GM23338 (cell line): ENCODE data around the gene HSPA14. TPM values are rescaled to one million over a fixed set of nuclear protein-coding genes. Genes with fewer than 3 reads are reported as not detected.

ENCODE experiments used
- ATAC-seq: fragments of 200-7000 bp; cut with Tn5 transposase; 3 replicates; pipeline ENCODE4 v1.9.1; 2020
- DNase-seq: peaks from one replicate; pipeline ENCODE4 v3.0.0-alpha.2; 2015; ENCODE audit warnings: low spot score
- H2AFZ ChIP-seq: fragments of 200-600 bp; sonication (generic); 2 replicates; pipeline ENCODE4 v1.8.0; 2016; ENCODE audit warnings: antibody characterized with exemption, mild to moderate bottlenecking, moderate library complexity
- H3F3A ChIP-seq: fragments of 200-600 bp; sonication (generic); replicated peaks from 2 replicates; pipeline ENCODE4 v1.8.0; 2017; ENCODE audit warnings: antibody characterized with exemption, mixed run types, low read depth
- H3K27ac ChIP-seq: fragments of 200-600 bp; sonication (generic); 2 replicates; pipeline ENCODE4 v1.6.1; 2016; ENCODE audit warnings: low read depth
- H3K27me3 ChIP-seq: fragments of 200-600 bp; sonication (generic); 2 replicates; pipeline ENCODE4 v1.8.0; 2016; ENCODE audit warnings: mild to moderate bottlenecking, mixed run types, moderate library complexity; ENCODE audit not compliant: insufficient read depth
- H3K36me3 ChIP-seq: fragments of 200-600 bp; sonication (generic); 2 replicates; pipeline ENCODE4 v1.8.0; 2016; ENCODE audit warnings: mild to moderate bottlenecking; ENCODE audit not compliant: insufficient read depth
- H3K4me1 ChIP-seq: fragments of 200-600 bp; sonication (generic); 2 replicates; pipeline ENCODE4 v1.8.0; 2016; ENCODE audit warnings: mild to moderate bottlenecking, moderate library complexity; ENCODE audit not compliant: insufficient read depth
- H3K4me2 ChIP-seq: fragments of 200-600 bp; sonication (generic); 2 replicates; pipeline ENCODE4 v1.7.1; 2017; ENCODE audit warnings: mixed run types
- H3K4me3 ChIP-seq: fragments of 200-600 bp; sonication (generic); 2 replicates; pipeline ENCODE4 v1.6.1; 2016; ENCODE audit warnings: mixed run types
- H3K79me2 ChIP-seq: fragments of 200-600 bp; sonication (generic); replicated peaks from 2 replicates; pipeline ENCODE4 v1.8.0; 2017; ENCODE audit warnings: mild to moderate bottlenecking; ENCODE audit not compliant: insufficient read depth
- H3K9me2 ChIP-seq: fragments of 200-600 bp; sonication (generic); 2 replicates; pipeline ENCODE4 v1.8.0; 2017; ENCODE audit not compliant: insufficient read depth
- H4K20me1 ChIP-seq: fragments of 200-600 bp; sonication (generic); replicated peaks from 2 replicates; pipeline ENCODE4 v1.8.0; 2017; ENCODE audit warnings: mild to moderate bottlenecking; ENCODE audit not compliant: insufficient read depth
- H3K27ac Mint-ChIP-seq: 2 replicates; pipeline ENCODE4 v1.8.0; 2020; ENCODE audit warnings: inconsistent platforms, mild to moderate bottlenecking, moderate library complexity, mixed read lengths
- H3K27me3 Mint-ChIP-seq: 3 replicates; pipeline ENCODE4 v1.8.0; 2022; ENCODE audit warnings: low read depth, mild to moderate bottlenecking, moderate library complexity, mixed read lengths, inconsistent platforms; ENCODE audit not compliant: insufficient read depth, poor library complexity
- H3K36me3 Mint-ChIP-seq: 3 replicates; pipeline ENCODE4 v1.8.0; 2021; ENCODE audit warnings: low read depth, mild to moderate bottlenecking, inconsistent platforms, moderate library complexity, mixed read lengths
- H3K4me1 Mint-ChIP-seq: 3 replicates; pipeline ENCODE4 v1.8.0; 2020; ENCODE audit warnings: mild to moderate bottlenecking, inconsistent platforms, mixed read lengths
- H3K4me3 Mint-ChIP-seq: 3 replicates; pipeline ENCODE4 v1.8.0; 2021; ENCODE audit warnings: moderate library complexity, mild to moderate bottlenecking, inconsistent platforms, mixed read lengths
- H3K9me3 Mint-ChIP-seq: 3 replicates; pipeline ENCODE4 v1.8.0; 2020; ENCODE audit warnings: moderate library complexity, mild to moderate bottlenecking, inconsistent platforms, mixed read lengths
- CREB1 ChIP-seq: fragments of 250-450 bp; sonication (Bioruptor Pico); IDR thresholded peaks from 2 replicates; pipeline ENCODE4 v1.5.0; 2020; ENCODE audit warnings: low read depth, mild to moderate bottlenecking, moderate library complexity
- ZNF114 ChIP-seq: fragments of 250-450 bp; sonication (Bioruptor Pico); IDR thresholded peaks from 2 replicates; pipeline ENCODE4 v1.5.0; 2020; ENCODE audit warnings: mild to moderate bottlenecking, moderate library complexity
- ZNF331 ChIP-seq: fragments of 250-450 bp; sonication (Bioruptor Pico); IDR thresholded peaks from 2 replicates; pipeline ENCODE4 v1.5.0; 2020; ENCODE audit warnings: low read depth, mild to moderate bottlenecking, moderate library complexity
- polyA plus RNA-seq: library from polyadenylated mRNA; unstranded; fragments of >200 nt; fragmentation: Nextera tagmentation; extraction: Ambion mirVana; gene quantifications from 2 replicates; pipeline ENCODE4 v1.2.1, GENCODE V29; 2016
- total RNA-seq: library from RNA; depleted of rRNA; stranded (reverse); fragments of >200 nt; shearing (Covaris generic); gene quantifications from 2 replicates; pipeline ENCODE4 v1.2.3, GENCODE V29; 2014
- TF ChIP-seq, protein P1 (sequence below): fragments of 250-450 bp; sonication (Bioruptor Pico); IDR thresholded peaks from 2 replicates; pipeline ENCODE4 v1.5.0; 2020; ENCODE audit warnings: mild to moderate bottlenecking, moderate library complexity
- TF ChIP-seq, protein P2 (sequence below): IDR thresholded peaks from one replicate; pipeline ENCODE4 v1.6.1; 2018; ENCODE audit warnings: antibody characterized with exemption; ENCODE audit not compliant: unreplicated experiment
- TF ChIP-seq, protein P3 (sequence below): IDR thresholded peaks from 2 replicates; pipeline ENCODE4 v1.6.1; 2016; ENCODE audit warnings: antibody characterized with exemption

Gene HSPA14
- total and polyA plus RNA-seq, 2 experiments from 2014 or later = 32.4 to 46.5 TPM

DNA sequence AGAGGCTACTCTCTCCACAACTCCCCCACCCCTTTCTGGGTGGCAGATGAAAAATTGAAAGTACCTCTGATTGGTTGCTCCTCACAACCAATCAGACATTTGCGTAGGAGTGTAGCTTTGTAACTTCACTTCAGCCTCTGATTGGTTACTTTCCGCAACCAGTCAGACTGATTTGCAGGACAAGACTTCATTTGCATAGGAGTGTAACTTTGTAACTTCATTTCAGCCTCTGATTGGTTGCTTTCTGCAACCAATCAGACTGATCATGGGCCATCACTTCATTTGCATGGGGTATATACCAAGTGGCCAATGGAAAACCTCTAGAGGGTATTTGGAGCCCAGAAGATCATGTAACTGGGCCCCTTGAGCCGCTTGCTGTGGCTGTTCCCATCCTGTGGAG is 25.8 kb upstream of the HSPA14 start (continued):
- TF ChIP-seq, protein P1, sequence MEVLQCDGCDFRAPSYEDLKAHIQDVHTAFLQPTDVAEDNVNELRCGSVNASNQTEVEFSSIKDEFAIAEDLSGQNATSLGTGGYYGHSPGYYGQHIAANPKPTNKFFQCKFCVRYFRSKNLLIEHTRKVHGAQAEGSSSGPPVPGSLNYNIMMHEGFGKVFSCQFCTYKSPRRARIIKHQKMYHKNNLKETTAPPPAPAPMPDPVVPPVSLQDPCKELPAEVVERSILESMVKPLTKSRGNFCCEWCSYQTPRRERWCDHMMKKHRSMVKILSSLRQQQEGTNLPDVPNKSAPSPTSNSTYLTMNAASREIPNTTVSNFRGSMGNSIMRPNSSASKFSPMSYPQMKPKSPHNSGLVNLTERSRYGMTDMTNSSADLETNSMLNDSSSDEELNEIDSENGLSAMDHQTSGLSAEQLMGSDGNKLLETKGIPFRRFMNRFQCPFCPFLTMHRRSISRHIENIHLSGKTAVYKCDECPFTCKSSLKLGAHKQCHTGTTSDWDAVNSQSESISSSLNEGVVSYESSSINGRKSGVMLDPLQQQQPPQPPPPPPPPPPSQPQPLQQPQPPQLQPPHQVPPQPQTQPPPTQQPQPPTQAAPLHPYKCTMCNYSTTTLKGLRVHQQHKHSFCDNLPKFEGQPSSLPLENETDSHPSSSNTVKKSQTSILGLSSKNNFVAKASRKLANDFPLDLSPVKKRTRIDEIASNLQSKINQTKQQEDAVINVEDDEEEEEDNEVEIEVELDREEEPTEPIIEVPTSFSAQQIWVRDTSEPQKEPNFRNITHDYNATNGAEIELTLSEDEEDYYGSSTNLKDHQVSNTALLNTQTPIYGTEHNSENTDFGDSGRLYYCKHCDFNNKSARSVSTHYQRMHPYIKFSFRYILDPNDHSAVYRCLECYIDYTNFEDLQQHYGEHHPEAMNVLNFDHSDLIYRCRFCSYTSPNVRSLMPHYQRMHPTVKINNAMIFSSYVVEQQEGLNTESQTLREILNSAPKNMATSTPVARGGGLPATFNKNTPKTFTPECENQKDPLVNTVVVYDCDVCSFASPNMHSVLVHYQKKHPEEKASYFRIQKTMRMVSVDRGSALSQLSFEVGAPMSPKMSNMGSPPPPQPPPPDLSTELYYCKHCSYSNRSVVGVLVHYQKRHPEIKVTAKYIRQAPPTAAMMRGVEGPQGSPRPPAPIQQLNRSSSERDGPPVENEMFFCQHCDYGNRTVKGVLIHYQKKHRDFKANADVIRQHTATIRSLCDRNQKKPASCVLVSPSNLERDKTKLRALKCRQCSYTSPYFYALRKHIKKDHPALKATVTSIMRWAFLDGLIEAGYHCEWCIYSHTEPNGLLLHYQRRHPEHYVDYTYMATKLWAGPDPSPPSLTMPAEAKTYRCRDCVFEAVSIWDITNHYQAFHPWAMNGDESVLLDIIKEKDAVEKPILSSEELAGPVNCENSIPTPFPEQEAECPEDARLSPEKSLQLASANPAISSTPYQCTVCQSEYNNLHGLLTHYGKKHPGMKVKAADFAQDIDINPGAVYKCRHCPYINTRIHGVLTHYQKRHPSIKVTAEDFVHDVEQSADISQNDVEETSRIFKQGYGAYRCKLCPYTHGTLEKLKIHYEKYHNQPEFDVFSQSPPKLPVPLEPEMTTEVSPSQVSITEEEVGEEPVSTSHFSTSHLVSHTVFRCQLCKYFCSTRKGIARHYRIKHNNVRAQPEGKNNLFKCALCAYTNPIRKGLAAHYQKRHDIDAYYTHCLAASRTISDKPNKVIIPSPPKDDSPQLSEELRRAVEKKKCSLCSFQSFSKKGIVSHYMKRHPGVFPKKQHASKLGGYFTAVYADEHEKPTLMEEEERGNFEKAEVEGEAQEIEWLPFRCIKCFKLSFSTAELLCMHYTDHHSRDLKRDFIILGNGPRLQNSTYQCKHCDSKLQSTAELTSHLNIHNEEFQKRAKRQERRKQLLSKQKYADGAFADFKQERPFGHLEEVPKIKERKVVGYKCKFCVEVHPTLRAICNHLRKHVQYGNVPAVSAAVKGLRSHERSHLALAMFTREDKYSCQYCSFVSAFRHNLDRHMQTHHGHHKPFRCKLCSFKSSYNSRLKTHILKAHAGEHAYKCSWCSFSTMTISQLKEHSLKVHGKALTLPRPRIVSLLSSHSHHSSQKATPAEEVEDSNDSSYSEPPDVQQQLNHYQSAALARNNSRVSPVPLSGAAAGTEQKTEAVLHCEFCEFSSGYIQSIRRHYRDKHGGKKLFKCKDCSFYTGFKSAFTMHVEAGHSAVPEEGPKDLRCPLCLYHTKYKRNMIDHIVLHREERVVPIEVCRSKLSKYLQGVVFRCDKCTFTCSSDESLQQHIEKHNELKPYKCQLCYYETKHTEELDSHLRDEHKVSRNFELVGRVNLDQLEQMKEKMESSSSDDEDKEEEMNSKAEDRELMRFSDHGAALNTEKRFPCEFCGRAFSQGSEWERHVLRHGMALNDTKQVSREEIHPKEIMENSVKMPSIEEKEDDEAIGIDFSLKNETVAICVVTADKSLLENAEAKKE (CRISPR knock-in tag) = no peak
- no peak for TF ChIP-seq ZNF331 (CRISPR knock-in tag)

DNA sequence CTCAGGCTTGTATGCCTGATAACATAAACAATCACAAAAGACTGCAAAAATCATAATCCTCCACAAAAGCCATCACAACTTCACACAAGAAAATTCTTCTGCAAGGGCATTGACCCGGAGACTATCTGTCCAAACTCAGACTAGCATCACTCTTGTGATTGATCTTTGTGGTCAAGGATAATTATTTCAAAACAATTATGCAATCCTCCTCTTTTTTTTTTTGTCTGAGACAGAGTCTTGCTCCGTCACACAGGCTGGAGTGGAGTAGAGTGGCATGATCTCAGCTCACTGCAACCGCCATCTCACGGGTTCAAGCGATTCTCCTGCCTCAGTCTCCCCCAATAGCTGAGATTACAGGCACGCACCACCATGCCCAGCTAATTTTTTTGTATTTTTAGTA is 22.4 kb upstream of the HSPA14 start:
- DNase-seq = no peak
- no peak for ATAC-seq
- no peaks in the 10 kb centered on the region for H3K27me3 Mint-ChIP-seq
- no peak for TF ChIP-seq ZNF114 (CRISPR knock-in tag)
- no peak for TF ChIP-seq CREB1 (CRISPR knock-in tag)
- TF ChIP-seq, protein P2, sequence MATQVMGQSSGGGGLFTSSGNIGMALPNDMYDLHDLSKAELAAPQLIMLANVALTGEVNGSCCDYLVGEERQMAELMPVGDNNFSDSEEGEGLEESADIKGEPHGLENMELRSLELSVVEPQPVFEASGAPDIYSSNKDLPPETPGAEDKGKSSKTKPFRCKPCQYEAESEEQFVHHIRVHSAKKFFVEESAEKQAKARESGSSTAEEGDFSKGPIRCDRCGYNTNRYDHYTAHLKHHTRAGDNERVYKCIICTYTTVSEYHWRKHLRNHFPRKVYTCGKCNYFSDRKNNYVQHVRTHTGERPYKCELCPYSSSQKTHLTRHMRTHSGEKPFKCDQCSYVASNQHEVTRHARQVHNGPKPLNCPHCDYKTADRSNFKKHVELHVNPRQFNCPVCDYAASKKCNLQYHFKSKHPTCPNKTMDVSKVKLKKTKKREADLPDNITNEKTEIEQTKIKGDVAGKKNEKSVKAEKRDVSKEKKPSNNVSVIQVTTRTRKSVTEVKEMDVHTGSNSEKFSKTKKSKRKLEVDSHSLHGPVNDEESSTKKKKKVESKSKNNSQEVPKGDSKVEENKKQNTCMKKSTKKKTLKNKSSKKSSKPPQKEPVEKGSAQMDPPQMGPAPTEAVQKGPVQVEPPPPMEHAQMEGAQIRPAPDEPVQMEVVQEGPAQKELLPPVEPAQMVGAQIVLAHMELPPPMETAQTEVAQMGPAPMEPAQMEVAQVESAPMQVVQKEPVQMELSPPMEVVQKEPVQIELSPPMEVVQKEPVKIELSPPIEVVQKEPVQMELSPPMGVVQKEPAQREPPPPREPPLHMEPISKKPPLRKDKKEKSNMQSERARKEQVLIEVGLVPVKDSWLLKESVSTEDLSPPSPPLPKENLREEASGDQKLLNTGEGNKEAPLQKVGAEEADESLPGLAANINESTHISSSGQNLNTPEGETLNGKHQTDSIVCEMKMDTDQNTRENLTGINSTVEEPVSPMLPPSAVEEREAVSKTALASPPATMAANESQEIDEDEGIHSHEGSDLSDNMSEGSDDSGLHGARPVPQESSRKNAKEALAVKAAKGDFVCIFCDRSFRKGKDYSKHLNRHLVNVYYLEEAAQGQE = no peak
- TF ChIP-seq, protein P3, sequence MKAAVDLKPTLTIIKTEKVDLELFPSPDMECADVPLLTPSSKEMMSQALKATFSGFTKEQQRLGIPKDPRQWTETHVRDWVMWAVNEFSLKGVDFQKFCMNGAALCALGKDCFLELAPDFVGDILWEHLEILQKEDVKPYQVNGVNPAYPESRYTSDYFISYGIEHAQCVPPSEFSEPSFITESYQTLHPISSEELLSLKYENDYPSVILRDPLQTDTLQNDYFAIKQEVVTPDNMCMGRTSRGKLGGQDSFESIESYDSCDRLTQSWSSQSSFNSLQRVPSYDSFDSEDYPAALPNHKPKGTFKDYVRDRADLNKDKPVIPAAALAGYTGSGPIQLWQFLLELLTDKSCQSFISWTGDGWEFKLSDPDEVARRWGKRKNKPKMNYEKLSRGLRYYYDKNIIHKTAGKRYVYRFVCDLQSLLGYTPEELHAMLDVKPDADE = no peak

More for the DNA sequence above, 22.4 kb upstream of the HSPA14 start:
- peaks cover 6% of the 10 kb centered on the region; the same call in 2 of the 3 replicates for H3K4me1 Mint-ChIP-seq
- Histone ChIP-seq H3K27me3 (no peaks in the 10 kb centered on the region), H3K27ac (no peak overlapping the region), H3K4me2 (no peak overlapping the region), H3F3A (no peaks in the 10 kb centered on the region), H3K36me3 (no peaks in the 10 kb centered on the region), H4K20me1 (no peaks in the 10 kb centered on the region), H2AFZ (no peak overlapping the region), H3K9me2 (no peaks in the 10 kb centered on the region), H3K4me3 (no peak overlapping the region), H3K4me1 (no peaks in the 10 kb centered on the region), H3K79me2 (no peaks in the 10 kb centered on the region)
- H3K27ac Mint-ChIP-seq = no peak overlapping the region
- no peaks in the 10 kb centered on the region for H3K36me3 Mint-ChIP-seq
- no peaks in the 10 kb centered on the region; the same call in 2 of the 3 replicates for H3K9me3 Mint-ChIP-seq
- H3K4me3 Mint-ChIP-seq = no peak overlapping the region
